Testis (tissue), 2 donors: ENCODE measurements around the gene MCM3AP.

Source experiments
- POLR2A ChIP-seq: fragments of 450-650 bp; IDR thresholded peaks from one replicate; pipeline ENCODE4 v1.6.1; 2017; ENCODE audit warnings: antibody characterized with exemption, mild to moderate bottlenecking, moderate library complexity
- TF ChIP-seq, protein P1 (sequence below), 3 experiments: fragments of 450-650 bp in 2 of 3; fragments of 200-600 bp in 1 of 3; sonication (generic) in 1 of 3; IDR thresholded peaks; one replicate each; pipeline ENCODE4 v1.5.1; 2016 to 2019; ENCODE audit warnings: antibody characterized with exemption in 3 of 3, mild to moderate bottlenecking in 2 of 3, moderate library complexity in 1 of 3

DNA sequence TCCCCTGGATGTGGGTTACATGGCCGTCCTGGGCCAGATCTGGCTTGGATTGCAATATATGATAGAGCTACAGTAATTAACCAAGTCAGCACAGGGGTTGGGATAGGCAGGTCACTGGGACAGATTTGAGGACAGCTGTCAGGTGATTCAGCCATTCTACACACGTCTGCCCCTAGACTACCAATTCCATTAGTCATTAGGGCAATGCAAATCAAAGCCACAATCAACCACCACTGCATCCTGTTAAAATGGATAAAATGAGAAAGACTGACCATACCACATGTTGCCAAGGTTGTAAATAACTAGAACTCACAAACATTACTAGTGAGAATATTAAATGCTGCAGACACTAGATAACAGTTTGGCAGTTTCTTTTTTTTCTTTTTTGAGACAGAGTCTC lies 22.2 kb upstream of the MCM3AP start:
- TF ChIP-seq, protein P1, sequence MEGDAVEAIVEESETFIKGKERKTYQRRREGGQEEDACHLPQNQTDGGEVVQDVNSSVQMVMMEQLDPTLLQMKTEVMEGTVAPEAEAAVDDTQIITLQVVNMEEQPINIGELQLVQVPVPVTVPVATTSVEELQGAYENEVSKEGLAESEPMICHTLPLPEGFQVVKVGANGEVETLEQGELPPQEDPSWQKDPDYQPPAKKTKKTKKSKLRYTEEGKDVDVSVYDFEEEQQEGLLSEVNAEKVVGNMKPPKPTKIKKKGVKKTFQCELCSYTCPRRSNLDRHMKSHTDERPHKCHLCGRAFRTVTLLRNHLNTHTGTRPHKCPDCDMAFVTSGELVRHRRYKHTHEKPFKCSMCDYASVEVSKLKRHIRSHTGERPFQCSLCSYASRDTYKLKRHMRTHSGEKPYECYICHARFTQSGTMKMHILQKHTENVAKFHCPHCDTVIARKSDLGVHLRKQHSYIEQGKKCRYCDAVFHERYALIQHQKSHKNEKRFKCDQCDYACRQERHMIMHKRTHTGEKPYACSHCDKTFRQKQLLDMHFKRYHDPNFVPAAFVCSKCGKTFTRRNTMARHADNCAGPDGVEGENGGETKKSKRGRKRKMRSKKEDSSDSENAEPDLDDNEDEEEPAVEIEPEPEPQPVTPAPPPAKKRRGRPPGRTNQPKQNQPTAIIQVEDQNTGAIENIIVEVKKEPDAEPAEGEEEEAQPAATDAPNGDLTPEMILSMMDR (IDR thresholded peaks at IDR 0.05) = no peak
- TF ChIP-seq POLR2A = no peak
